Measurements from ENCODE around the gene SGSM2.
"Not testable (repeated sequence)": the region's sequence is repeated elsewhere in the genome, so short reads cannot be mapped to it uniquely, and the experiment has no call there.

SGSM2 gene

GRCh38 chr17:2336852-2337543, at the start of gene SGSM2:
Gene SGSM2 (plus strand): TSS chr17:2337501. CDS start chr17:2337689, 188 bp downstream.
- DNase-seq (ENCODE audit: low read depth in 1 of 2, low spot score in 1 of 2), result peak; percentile 43 to 45

- no peak for DNase-seq (ENCODE audit: low read depth in 1 of 2, low spot score in 1 of 2)
Measured at GRCh38 chr17:2289878-2290478, 47.3 kb upstream of the SGSM2 start.

- DNase-seq (ENCODE audit: low read depth in 1 of 2, low spot score in 1 of 2), result no peak
Measured at GRCh38 chr17:2292100-2292499, 45.2 kb upstream of the SGSM2 start.

- DNase-seq (ENCODE audit: low read depth in 1 of 2, low spot score in 1 of 2), result no peak
Measured at GRCh38 chr17:2295575-2295974, 41.7 kb upstream of the SGSM2 start.

GRCh38 chr17:2297023-2297422, 40.3 kb upstream of the SGSM2 start:
- DNase-seq (ENCODE audit: low read depth in 1 of 2, low spot score in 1 of 2), result no peak

- DNase-seq (ENCODE audit: low read depth in 1 of 2, low spot score in 1 of 2), result no peak
Measured at GRCh38 chr17:2299136-2299535, 38.2 kb upstream of the SGSM2 start.

- no peak for DNase-seq (ENCODE audit: low read depth in 1 of 2, low spot score in 1 of 2)
Measured at GRCh38 chr17:2299756-2300155, 37.5 kb upstream of the SGSM2 start.

GRCh38 chr17:2302778-2303203, 34.5 kb upstream of the SGSM2 start:
- no peak for DNase-seq (ENCODE audit: low read depth in 1 of 2, low spot score in 1 of 2)

- peak; percentile 93 for DNase-seq (ENCODE audit: low read depth in 1 of 2, low spot score in 1 of 2)
Measured at GRCh38 chr17:2303204-2304188, 33.8 kb upstream of the SGSM2 start, which contains the start of the genes SMG6 and SRR. Gene SMG6 (minus strand): TSS chr17:2303785. CDS start chr17:2303720, 65 bp downstream. Gene SRR (plus strand): TSS chr17:2303950. CDS start chr17:2315561, 11,611 bp downstream.

GRCh38 chr17:2304931-2305330, 32.4 kb upstream of the SGSM2 start:
- DNase-seq (ENCODE audit: low read depth in 1 of 2, low spot score in 1 of 2), result no peak

- no peak for DNase-seq (ENCODE audit: low read depth in 1 of 2, low spot score in 1 of 2)
Measured at GRCh38 chr17:2309338-2310154, 27.8 kb upstream of the SGSM2 start.

- DNase-seq (ENCODE audit: low read depth in 1 of 2, low spot score in 1 of 2), result no peak
Measured at GRCh38 chr17:2312736-2313135, 24.6 kb upstream of the SGSM2 start.

GRCh38 chr17:2316916-2317205, 20.4 kb upstream of the SGSM2 start:
- DNase-seq (ENCODE audit: low read depth in 1 of 2, low spot score in 1 of 2), result not testable (repeated sequence)

GRCh38 chr17:2317796-2318195, 19.5 kb upstream of the SGSM2 start:
- DNase-seq (ENCODE audit: low read depth in 1 of 2, low spot score in 1 of 2), result no peak

GRCh38 chr17:2319051-2319450, 18.2 kb upstream of the SGSM2 start:
- DNase-seq (ENCODE audit: low read depth in 1 of 2, low spot score in 1 of 2), result no peak

GRCh38 chr17:2321399-2321798, 15.9 kb upstream of the SGSM2 start:
- no peak for DNase-seq (ENCODE audit: low read depth in 1 of 2, low spot score in 1 of 2)

- DNase-seq (ENCODE audit: low read depth in 1 of 2, low spot score in 1 of 2), result no peak
Measured at GRCh38 chr17:2323629-2324314, 13.5 kb upstream of the SGSM2 start.

- no peak for DNase-seq (ENCODE audit: low read depth in 1 of 2, low spot score in 1 of 2)
Measured at GRCh38 chr17:2331303-2331702, 6.0 kb upstream of the SGSM2 start.

- DNase-seq (ENCODE audit: low read depth in 1 of 2, low spot score in 1 of 2), result no peak
Measured at GRCh38 chr17:2335726-2336214, 1.5 kb upstream of the SGSM2 start.

GRCh38 chr17:2336215-2336851, 968 bp upstream of the SGSM2 start, which contains the start of gene TSR1:
Gene TSR1 (minus strand): TSS chr17:2336457. CDS start chr17:2336427, 30 bp downstream.
- peak; percentile 82 to 88 for DNase-seq (ENCODE audit: low read depth in 1 of 2, low spot score in 1 of 2)

Data from activated CD4-positive, alpha-beta T cell treated with anti-CD3 and anti-CD28 coated beads, Interleukin-2, amount 50 U/mL, for 24 hours (primary cell).